SU-DHL-6 (cell line): ENCODE data around the gene ERBB4.

Experiments
- H2AFZ ChIP-seq: fragments of 200-600 bp; sonication (generic); 2 replicates; pipeline ENCODE4 v1.6.1; 2014; ENCODE audit warnings: low read depth, mild to moderate bottlenecking, moderate library complexity, mixed read lengths, antibody characterized with exemption, low read length; ENCODE audit not compliant: severe bottlenecking
- H3F3A ChIP-seq: fragments of 200-600 bp; shearing (Covaris generic); 2 replicates; pipeline ENCODE4 v1.6.0; 2016; ENCODE audit warnings: antibody characterized with exemption, mild to moderate bottlenecking; ENCODE audit not compliant: insufficient read depth
- H3K27ac ChIP-seq: fragments of 200-600 bp; sonication (generic); 2 replicates; pipeline ENCODE4 v1.5.1; 2016; ENCODE audit warnings: low read depth, mild to moderate bottlenecking, low read length, moderate library complexity, mixed read lengths
- H3K27me3 ChIP-seq: fragments of 200-600 bp; sonication (generic), shearing (Covaris generic); 2 replicates; pipeline ENCODE4 v1.6.0; 2014; ENCODE audit warnings: mild to moderate bottlenecking, low read length
- H3K36me3 ChIP-seq: fragments of 200-600 bp; sonication (generic); 2 replicates; pipeline ENCODE4 v1.6.1; 2014; ENCODE audit warnings: mild to moderate bottlenecking, low read length, mixed read lengths
- H3K4me2 ChIP-seq: fragments of 300-600, 200-600 bp; shearing (Covaris generic), sonication (generic); 2 replicates; pipeline ENCODE4 v1.6.0; 2014; ENCODE audit warnings: low read length, low read depth, mild to moderate bottlenecking; ENCODE audit not compliant: poor library complexity, severe bottlenecking
- H3K4me3 ChIP-seq: fragments of 200-600 bp; sonication (generic); 2 replicates; pipeline ENCODE4 v1.5.1; 2014; ENCODE audit warnings: antibody characterized with exemption, low read length, mild to moderate bottlenecking, mixed read lengths; ENCODE audit not compliant: insufficient read depth, poor library complexity, severe bottlenecking
- H3K79me2 ChIP-seq: fragments of 200-600 bp; sonication (generic); 2 replicates; pipeline ENCODE4 v1.6.1; 2014; ENCODE audit warnings: mild to moderate bottlenecking, low read length, moderate library complexity; ENCODE audit not compliant: insufficient read depth
- H3K9ac ChIP-seq: fragments of 200-600 bp; sonication (generic); 2 replicates; pipeline ENCODE4 v1.7.0; 2014; ENCODE audit warnings: mild to moderate bottlenecking, low read length
- H3K9me2 ChIP-seq: fragments of 200-600 bp; sonication (generic); replicated peaks from 2 replicates; pipeline ENCODE4 v1.6.1; 2014; ENCODE audit warnings: low read length; ENCODE audit not compliant: insufficient read depth
- H3K9me3 ChIP-seq: fragments of 200-600 bp; sonication (generic); 2 replicates; pipeline ENCODE4 v1.6.1; 2014; ENCODE audit warnings: low read length, mixed read lengths; ENCODE audit not compliant: insufficient read depth
- H4K20me1 ChIP-seq: fragments of 200-600 bp; sonication (generic); 2 replicates; pipeline ENCODE4 v1.6.1; 2014; ENCODE audit warnings: low read depth, mild to moderate bottlenecking, antibody characterized with exemption, low read length, moderate library complexity, mixed read lengths
- CTCF ChIP-seq: fragments of 200-600 bp; sonication (generic); IDR thresholded peaks from one replicate; pipeline ENCODE4 v1.5.1; 2017; ENCODE audit warnings: antibody characterized with exemption, mild to moderate bottlenecking, low read length, moderate library complexity; ENCODE audit not compliant: insufficient read depth, poor library complexity, severe bottlenecking
- EZH2phosphoT487 ChIP-seq: fragments of 200-600 bp; sonication (generic), shearing (Covaris generic); conservative IDR thresholded peaks from 2 replicates; pipeline ENCODE4 v1.6.1; 2018; ENCODE audit warnings: mild to moderate bottlenecking, antibody characterized with exemption, low read length, moderate library complexity, mixed read lengths

The ERBB4 gene

DNA sequence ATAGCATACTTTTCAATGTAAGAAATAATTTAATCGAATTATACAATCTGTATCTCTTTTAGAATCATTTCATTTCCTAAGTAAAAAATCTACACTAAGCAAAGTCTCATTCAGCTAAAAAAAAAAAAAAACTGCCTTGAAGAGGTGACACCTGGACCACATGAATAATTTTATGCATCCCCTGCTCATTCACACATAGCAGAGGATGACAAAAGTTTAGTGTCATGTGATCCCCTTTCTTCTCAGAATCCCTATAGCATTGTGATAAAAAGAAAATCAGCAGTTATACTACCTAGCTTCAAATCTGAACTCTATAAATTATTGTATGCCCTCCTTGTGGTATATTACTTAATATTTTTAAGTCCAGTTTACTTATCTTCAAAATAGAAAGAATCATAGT lies 603.8 kb downstream of the ERBB4 start:
- no peaks in the 10 kb centered on the region for H3K9me2 ChIP-seq
- no peaks in the 10 kb centered on the region for H3K36me3 ChIP-seq
- H3F3A ChIP-seq = no peaks in the 10 kb centered on the region
- no peaks in the 10 kb centered on the region for H4K20me1 ChIP-seq
- H3K79me2 ChIP-seq = no peaks in the 10 kb centered on the region
- H3K4me2 ChIP-seq = no peak overlapping the region
- no peak overlapping the region for H3K27ac ChIP-seq
- H3K9me3 ChIP-seq = no peaks in the 10 kb centered on the region
- H2AFZ ChIP-seq = no peak overlapping the region
- TF ChIP-seq EZH2phosphoT487 (no peak), CTCF (no peak)
- H3K4me3 ChIP-seq = no peak overlapping the region
- H3K27me3 ChIP-seq = no peaks in the 10 kb centered on the region
- no peak overlapping the region for H3K9ac ChIP-seq

- no peaks in the 10 kb centered on the region for H3F3A ChIP-seq
- H3K27ac ChIP-seq = no peak overlapping the region
- no peak overlapping the region for H3K4me2 ChIP-seq
- no peaks in the 10 kb centered on the region for H3K9me3 ChIP-seq
- no peak for TF ChIP-seq EZH2phosphoT487
- no peaks in the 10 kb centered on the region for H3K27me3 ChIP-seq
- H3K36me3 ChIP-seq = no peaks in the 10 kb centered on the region
- no peak overlapping the region for H2AFZ ChIP-seq
- no peak overlapping the region for H3K4me3 ChIP-seq
- no peaks in the 10 kb centered on the region for H4K20me1 ChIP-seq
- H3K9ac ChIP-seq = no peak overlapping the region
- H3K9me2 ChIP-seq = no peaks in the 10 kb centered on the region
- H3K79me2 ChIP-seq = no peaks in the 10 kb centered on the region
Measured at GRCh38 chr2:211931314-211931713, 607.3 kb downstream of the ERBB4 start.

- H3K79me2 ChIP-seq = no peaks in the 10 kb centered on the region
- H3F3A ChIP-seq = no peaks in the 10 kb centered on the region
- H4K20me1 ChIP-seq = no peaks in the 10 kb centered on the region
- H2AFZ ChIP-seq = no peak overlapping the region
- H3K4me2 ChIP-seq = no peak overlapping the region
- H3K27me3 ChIP-seq = no peaks in the 10 kb centered on the region
- no peaks in the 10 kb centered on the region for H3K36me3 ChIP-seq
- no peak overlapping the region for H3K9ac ChIP-seq
- no peak overlapping the region for H3K4me3 ChIP-seq
- H3K9me2 ChIP-seq = no peaks in the 10 kb centered on the region
- no peak for TF ChIP-seq EZH2phosphoT487
- no peak overlapping the region for H3K27ac ChIP-seq
- H3K9me3 ChIP-seq = no peaks in the 10 kb centered on the region
Measured at GRCh38 chr2:211930331-211930730, 608.3 kb downstream of the ERBB4 start.

DNA sequence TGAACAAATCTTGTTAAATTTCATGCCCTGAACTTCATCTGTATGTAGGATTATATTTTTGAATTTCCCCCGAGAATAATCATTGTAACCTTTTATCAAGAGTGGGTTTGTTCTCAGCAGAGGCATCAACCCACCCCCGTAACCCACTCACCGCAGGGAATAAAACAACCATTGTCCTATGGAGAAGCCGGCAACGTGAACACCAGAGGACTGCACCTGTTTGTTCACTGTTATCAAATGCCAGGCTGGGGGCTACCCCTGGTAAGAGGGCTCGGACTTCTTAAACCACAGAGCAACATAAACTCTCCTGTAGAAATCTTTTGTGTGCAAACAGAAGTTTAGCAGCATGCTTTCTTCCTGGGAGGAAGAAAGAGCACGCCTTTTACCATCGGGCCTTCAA lies 610.4 kb downstream of the ERBB4 start:
- Histone ChIP-seq H3K27me3 (no peaks in the 10 kb centered on the region), H4K20me1 (no peaks in the 10 kb centered on the region), H3K4me3 (no peak overlapping the region), H3K9me2 (no peaks in the 10 kb centered on the region), H3K4me2 (no peak overlapping the region), H3K9ac (no peak overlapping the region), H3K9me3 (no peaks in the 10 kb centered on the region), H3F3A (no peaks in the 10 kb centered on the region), H3K36me3 (no peaks in the 10 kb centered on the region), H3K79me2 (no peaks in the 10 kb centered on the region), H2AFZ (no peak overlapping the region), H3K27ac (no peak overlapping the region)
- TF ChIP-seq EZH2phosphoT487 = no peak
- no peak for TF ChIP-seq CTCF
